Body of pancreas (tissue), 4 donors: ENCODE data around the gene TMEM187.

ENCODE experiments used
- POLR2A ChIP-seq, 3 donors: fragments of 450-650 bp; IDR thresholded peaks; one replicate each; pipeline ENCODE4 v1.6.1; 2016; ENCODE audit warnings: antibody characterized with exemption in 3 of 3, mild to moderate bottlenecking in 2 of 3
- TF ChIP-seq, protein P1 (sequence below), 7 experiments: fragments of 450-650 bp in 4 of 7; fragments of 200-600 bp in 3 of 7; sonication (generic) in 3 of 7; IDR thresholded peaks; one replicate each; pipeline ENCODE4 v1.5.1; 2016 to 2019; ENCODE audit warnings: antibody characterized with exemption in 7 of 7

GRCh38 chrX:153953892-153954557 is 18.5 kb upstream of the TMEM187 start:
- TF ChIP-seq, protein P1, sequence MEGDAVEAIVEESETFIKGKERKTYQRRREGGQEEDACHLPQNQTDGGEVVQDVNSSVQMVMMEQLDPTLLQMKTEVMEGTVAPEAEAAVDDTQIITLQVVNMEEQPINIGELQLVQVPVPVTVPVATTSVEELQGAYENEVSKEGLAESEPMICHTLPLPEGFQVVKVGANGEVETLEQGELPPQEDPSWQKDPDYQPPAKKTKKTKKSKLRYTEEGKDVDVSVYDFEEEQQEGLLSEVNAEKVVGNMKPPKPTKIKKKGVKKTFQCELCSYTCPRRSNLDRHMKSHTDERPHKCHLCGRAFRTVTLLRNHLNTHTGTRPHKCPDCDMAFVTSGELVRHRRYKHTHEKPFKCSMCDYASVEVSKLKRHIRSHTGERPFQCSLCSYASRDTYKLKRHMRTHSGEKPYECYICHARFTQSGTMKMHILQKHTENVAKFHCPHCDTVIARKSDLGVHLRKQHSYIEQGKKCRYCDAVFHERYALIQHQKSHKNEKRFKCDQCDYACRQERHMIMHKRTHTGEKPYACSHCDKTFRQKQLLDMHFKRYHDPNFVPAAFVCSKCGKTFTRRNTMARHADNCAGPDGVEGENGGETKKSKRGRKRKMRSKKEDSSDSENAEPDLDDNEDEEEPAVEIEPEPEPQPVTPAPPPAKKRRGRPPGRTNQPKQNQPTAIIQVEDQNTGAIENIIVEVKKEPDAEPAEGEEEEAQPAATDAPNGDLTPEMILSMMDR (IDR thresholded peaks at IDR 0.05) = no peak
- no peak for TF ChIP-seq POLR2A (IDR thresholded peaks at IDR 0.05)
